Omental fat pad (tissue), 4 donors: ENCODE measurements around the gene SLC4A4. TPM values are rescaled to one million over a fixed set of nuclear protein-coding genes. Genes with fewer than 3 reads are reported as not detected.

Experiments used
- ATAC-seq: fragments of 150-250 bp; one replicate; pipeline ENCODE4 v1.9.1; 2016; ENCODE audit warnings: mild to moderate bottlenecking, moderate library complexity; ENCODE audit not compliant: low FRiP score
- DNase-seq: peaks from one replicate; pipeline ENCODE4 v3.0.0-alpha.2; 2019; ENCODE audit warnings: low spot score
- total RNA-seq, 4 donors: library from RNA; depleted of rRNA; stranded (reverse); fragments of >200 nt; gene quantifications; one replicate each; pipeline ENCODE4 v1.1.0, GENCODE V29; 2016
- TF ChIP-seq, protein P1 (sequence below), 3 donors: fragments of 450-650 bp; IDR thresholded peaks; one replicate each; pipeline ENCODE4 v1.5.1; 2016 to 2017; ENCODE audit warnings: antibody characterized with exemption in 3 of 3, mild to moderate bottlenecking in 3 of 3, moderate library complexity in 2 of 3

The SLC4A4 gene
- total RNA-seq, 4 donors from 2014 or later, result 8.4 to 45.6 (median 10.2) TPM

DNA sequence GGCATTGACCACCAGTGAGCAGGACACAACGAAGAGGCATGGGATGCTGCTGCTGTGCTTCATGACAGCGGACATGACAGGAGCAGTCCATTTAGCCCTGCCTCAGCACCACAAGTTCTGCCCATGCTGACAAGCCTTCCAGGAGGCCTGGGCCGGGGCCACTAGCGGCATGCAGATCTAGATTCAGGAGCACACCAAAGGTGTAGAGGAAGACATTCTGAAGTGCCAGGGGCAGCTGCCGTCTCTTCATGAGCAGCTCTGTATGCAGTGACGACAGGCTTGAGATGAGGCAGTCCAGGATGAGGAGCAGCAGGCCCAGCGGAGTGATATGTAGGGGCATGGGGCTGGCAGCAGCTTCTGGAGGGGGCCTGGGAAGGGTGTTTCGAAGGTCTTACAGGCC is 38.5 kb upstream of the SLC4A4 start:
- no peak for ATAC-seq
- TF ChIP-seq, protein P1, sequence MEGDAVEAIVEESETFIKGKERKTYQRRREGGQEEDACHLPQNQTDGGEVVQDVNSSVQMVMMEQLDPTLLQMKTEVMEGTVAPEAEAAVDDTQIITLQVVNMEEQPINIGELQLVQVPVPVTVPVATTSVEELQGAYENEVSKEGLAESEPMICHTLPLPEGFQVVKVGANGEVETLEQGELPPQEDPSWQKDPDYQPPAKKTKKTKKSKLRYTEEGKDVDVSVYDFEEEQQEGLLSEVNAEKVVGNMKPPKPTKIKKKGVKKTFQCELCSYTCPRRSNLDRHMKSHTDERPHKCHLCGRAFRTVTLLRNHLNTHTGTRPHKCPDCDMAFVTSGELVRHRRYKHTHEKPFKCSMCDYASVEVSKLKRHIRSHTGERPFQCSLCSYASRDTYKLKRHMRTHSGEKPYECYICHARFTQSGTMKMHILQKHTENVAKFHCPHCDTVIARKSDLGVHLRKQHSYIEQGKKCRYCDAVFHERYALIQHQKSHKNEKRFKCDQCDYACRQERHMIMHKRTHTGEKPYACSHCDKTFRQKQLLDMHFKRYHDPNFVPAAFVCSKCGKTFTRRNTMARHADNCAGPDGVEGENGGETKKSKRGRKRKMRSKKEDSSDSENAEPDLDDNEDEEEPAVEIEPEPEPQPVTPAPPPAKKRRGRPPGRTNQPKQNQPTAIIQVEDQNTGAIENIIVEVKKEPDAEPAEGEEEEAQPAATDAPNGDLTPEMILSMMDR (IDR thresholded peaks at IDR 0.05), result no peak
- DNase-seq, result no peak

DNA sequence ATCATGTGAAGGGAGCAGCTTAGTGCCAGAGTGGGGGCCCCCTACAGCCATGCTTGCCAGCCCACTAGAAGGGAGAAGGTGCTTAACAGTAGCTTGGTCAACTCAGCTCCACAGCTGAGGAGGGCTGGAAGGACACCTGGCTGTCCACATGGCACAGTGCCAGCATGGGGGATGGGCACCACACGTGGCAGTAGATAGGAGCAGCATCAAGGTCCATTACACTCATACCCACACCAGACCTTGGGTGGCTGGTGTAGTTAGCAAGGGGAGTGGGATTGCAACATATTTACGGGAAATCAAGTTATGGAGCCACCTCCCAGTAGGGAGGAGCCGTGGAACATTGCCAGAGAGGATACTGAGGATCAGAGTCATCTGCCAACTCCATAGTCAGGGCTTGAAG is 37.9 kb upstream of the SLC4A4 start:
- DNase-seq (no peak), ATAC-seq (no peak)
- TF ChIP-seq, protein P1 (IDR thresholded peaks at IDR 0.05), result no peak

DNA sequence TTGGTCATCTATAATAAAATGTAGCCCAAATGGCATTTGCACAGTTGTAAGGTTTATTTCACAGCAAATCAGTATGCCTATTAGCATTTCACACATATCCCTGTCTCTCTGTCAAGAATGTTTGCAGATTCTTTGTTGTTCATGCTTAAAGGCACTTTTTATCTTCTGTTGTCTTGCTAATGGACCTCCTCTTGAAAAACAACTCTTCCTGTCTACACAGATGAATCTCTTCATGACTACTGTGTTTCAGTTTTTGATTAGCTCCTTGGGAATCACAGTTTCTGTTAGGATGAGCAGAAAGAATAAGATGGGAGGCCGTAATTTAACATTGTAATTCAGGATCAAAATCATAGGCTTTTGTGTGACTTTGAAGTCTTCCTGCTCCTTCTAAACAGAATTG is 35.5 kb upstream of the SLC4A4 start:
- TF ChIP-seq, protein P1 (IDR thresholded peaks at IDR 0.05), result no peak
- DNase-seq, result no peak
- ATAC-seq, result no peak

DNA sequence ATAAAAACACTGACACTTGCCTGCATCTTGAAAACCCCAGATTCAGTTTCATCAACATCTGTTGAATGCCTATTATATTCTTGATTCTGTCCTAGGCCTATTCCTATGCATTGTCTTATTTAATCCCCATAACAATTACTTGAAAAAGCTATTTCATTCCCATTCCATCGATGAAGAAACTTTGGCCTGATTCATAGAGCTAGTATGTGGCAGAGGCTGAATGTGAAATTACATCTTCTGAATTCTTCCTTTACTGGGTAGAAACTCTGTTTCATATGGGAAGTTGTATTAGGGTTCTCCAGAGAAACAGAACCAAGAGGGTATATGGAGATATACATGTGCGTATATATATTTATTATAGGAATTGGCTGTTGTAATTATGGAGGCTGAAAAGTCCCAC is 35.0 kb upstream of the SLC4A4 start:
- DNase-seq, result no peak
- ATAC-seq, result no peak
- TF ChIP-seq, protein P1 (IDR thresholded peaks at IDR 0.05), result no peak

DNA sequence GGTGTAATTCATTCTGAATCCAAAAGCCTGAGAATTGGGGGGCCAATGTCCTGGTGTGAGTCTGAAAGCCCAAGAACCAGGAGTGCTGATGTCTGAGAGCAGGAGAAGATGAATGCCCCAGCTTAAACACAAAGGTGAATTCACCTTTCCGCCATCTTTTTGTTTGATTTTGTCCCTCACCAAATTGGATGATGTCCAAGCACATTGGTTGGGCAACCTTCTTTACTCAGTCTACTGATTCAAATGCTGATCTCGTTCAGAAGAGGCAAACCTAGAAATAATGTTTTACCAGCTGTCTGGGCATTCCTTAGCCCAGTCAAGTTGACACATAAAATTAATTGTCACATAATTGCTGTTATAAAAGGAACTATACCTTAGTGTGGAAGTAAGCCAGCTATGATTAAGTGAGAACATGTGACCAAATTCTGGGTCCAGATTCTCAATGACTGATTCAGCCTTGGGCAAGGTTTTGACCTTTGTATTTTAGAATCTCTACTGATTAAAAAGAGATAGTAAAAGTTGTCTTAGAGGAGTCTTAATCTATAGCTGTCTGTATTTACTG is 34.5 kb upstream of the SLC4A4 start:
- ATAC-seq, result no peak
- DNase-seq, result no peak
- TF ChIP-seq, protein P1 (IDR thresholded peaks at IDR 0.05), result no peak

DNA sequence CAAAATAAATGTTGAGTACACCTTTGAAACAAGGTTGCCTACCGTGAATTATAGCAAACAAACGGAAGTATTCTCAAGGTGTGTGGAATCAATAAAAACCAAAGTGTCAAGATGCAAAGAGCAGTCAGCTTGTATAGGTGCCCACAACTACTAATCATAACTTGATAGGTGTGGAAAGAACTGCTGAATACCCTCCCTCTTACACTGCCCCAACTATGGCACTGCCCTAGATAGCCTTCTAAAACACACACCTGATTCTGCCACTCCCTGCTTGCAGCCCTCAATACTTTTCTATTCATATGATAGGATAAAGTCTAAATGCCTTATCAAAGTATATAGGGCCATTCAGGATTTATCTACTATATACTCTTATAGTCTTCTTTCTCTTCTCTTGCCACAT is 31.1 kb upstream of the SLC4A4 start:
- TF ChIP-seq, protein P1 (IDR thresholded peaks at IDR 0.05), result no peak
- ATAC-seq (no peak), DNase-seq (no peak)

DNA sequence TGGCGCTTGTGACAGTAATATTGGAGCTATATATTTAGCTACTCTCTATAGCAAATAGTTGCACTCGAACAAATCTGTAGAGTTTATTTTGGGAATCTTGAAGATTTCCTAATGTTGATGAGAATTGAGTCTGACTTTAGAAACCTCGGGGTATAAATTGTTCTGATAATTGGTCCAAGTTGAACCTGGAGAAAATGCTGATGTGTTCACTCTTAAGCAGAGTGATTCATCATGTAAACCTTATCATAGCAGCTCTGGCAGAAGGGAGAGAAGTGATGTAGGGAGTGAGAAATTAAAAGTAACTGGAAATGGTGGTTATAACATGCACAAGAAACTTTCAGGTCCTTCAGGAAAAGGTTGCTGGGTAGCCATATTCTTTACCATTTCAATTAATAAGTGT is 16.4 kb upstream of the SLC4A4 start:
- TF ChIP-seq, protein P1 (IDR thresholded peaks at IDR 0.05), result no peak
- DNase-seq, result no peak
- peak; percentile 80 for ATAC-seq
